SK-N-SH treated with all-trans-retinoic acid at 6 μM for 48 hours (cell line): Measurements from ENCODE around the gene MRTFA.

Experiments used
- GLIS3 ChIP-seq: fragments of 250-450 bp; sonication (Bioruptor Pico); IDR thresholded peaks from 2 replicates; pipeline ENCODE4 v1.5.0; 2020; ENCODE audit warnings: mild to moderate bottlenecking, moderate library complexity
- TCF4 ChIP-seq: fragments of 250-450 bp; sonication (Bioruptor Pico); IDR thresholded peaks from 2 replicates; pipeline ENCODE4 v1.8.0; 2021; ENCODE audit warnings: mild to moderate bottlenecking, moderate library complexity, borderline replicate concordance
- TOX ChIP-seq: fragments of 250-450 bp; sonication (Bioruptor Pico); IDR thresholded peaks from 2 replicates; pipeline ENCODE4 v1.8.0; 2021; ENCODE audit warnings: mild to moderate bottlenecking, moderate library complexity, borderline replicate concordance
- ZNF565 ChIP-seq: fragments of 450-650 bp; formaldehyde crosslinking; conservative IDR thresholded peaks from 2 replicates; pipeline ENCODE4 v1.5.0; 2020; ENCODE audit warnings: low read depth, mild to moderate bottlenecking, moderate library complexity

GRCh38 chr22:40542821-40543540 lies 93.5 kb downstream of the MRTFA start:
- no peak for TF ChIP-seq TOX (CRISPR knock-in tag)
- TF ChIP-seq GLIS3, result no peak
- no peak for TF ChIP-seq TCF4
- TF ChIP-seq ZNF565 (CRISPR knock-in tag), result no peak
